ENCODE measurements around the gene AKNA. TPM values are rescaled to one million over a fixed set of nuclear protein-coding genes. Genes with fewer than 3 reads are reported as not detected.

The AKNA gene
- polyA plus RNA-seq, 3 donors = 3.3 to 147 (median 7.3) TPM

DNA sequence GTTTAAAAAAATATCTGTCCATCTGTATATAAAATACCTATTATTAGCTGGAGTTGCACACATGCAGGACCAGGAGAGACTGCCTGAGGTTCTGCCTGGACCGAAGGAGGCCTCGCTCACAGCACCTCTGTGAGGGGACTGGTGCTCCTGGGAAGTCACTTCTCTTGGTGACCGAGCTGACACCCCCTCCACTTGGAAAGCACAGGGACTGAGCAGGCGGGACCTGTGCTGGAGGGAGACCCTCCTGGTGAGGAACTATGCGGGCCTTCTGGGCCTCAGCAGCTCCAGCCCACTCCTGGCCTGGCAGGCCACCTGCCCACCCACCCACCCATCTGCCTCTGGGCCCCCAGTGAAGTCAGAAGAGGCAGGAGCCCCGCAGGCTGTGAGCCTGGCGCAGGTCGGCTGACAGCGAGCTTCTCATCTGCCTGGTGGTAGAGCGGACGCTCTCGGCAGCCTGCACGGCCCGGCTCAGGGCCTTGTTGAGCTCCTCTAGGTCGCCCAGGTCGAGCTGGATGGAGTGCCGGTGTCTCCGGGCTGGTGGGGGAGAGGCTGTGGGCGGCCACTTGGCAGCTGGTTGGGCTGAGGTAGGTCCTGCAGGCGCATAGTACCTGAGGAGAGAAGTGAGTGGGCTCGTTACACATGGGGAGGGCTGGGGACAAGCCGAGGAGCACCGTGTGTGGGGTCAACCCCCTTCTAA lies 50.9 kb downstream of the AKNA start:
- TF ChIP-seq, protein P1, sequence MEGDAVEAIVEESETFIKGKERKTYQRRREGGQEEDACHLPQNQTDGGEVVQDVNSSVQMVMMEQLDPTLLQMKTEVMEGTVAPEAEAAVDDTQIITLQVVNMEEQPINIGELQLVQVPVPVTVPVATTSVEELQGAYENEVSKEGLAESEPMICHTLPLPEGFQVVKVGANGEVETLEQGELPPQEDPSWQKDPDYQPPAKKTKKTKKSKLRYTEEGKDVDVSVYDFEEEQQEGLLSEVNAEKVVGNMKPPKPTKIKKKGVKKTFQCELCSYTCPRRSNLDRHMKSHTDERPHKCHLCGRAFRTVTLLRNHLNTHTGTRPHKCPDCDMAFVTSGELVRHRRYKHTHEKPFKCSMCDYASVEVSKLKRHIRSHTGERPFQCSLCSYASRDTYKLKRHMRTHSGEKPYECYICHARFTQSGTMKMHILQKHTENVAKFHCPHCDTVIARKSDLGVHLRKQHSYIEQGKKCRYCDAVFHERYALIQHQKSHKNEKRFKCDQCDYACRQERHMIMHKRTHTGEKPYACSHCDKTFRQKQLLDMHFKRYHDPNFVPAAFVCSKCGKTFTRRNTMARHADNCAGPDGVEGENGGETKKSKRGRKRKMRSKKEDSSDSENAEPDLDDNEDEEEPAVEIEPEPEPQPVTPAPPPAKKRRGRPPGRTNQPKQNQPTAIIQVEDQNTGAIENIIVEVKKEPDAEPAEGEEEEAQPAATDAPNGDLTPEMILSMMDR (IDR thresholded peaks at IDR 0.05) = no peak
- Mint-ChIP-seq H3K4me1 (peaks cover 23% of the 10 kb centered on the region), H3K4me3 (no peak overlapping the region), H3K27ac (peak overlapping the region in 4 of 7 donors; percentile 23 to 69 (median 43)), H3K9me3 (peaks cover 10 to 16% (median 13%) of the 10 kb centered on the region in 7 donors), H3K36me3 (peaks cover 71 to 77% of the 10 kb centered on the region in 2 donors), H3K27me3 (ENCODE audit: low read depth in 3 of 3) (peaks cover 0 to 2% (median 0%) of the 10 kb centered on the region in 3 donors)
- H3K9me3 ChIP-seq (replicated peaks in 1 of 2; ENCODE audit: control insufficient read depth in 1 of 2, insufficient read depth in 1 of 2, low read length in 2 of 2) = peaks cover 11 to 13% of the 10 kb centered on the region in 2 donors
- no peak overlapping the region for H3K27ac ChIP-seq (ENCODE audit: low read depth in 1 of 2, low read length in 2 of 2)
- H3K9ac ChIP-seq (ENCODE audit: insufficient read depth, low read length, poor library complexity, severe bottlenecking) = no peak overlapping the region
- no peaks in the 10 kb centered on the region for H3K27me3 ChIP-seq (ENCODE audit: control insufficient read depth in 2 of 2, insufficient read depth in 2 of 2, low read length in 2 of 2)
- peaks cover 14 to 19% of the 10 kb centered on the region in 2 donors for H3K4me1 ChIP-seq (ENCODE audit: control insufficient read depth in 1 of 2, insufficient read depth in 2 of 2, low read length in 2 of 2)
- 99% methylated on average over 11 of the region's 23 CpGs for WGBS (ENCODE audit: insufficient coverage)
- intact Hi-C loops (cut with micrococcal nuclease) = no loop called here
- H3K4me3 ChIP-seq (replicated peaks in 1 of 3; ENCODE audit: low read depth in 2 of 3, low read length in 3 of 3) = no peak overlapping the region
- H3K36me3 ChIP-seq (replicated peaks in 1 of 2; ENCODE audit: control insufficient read depth in 1 of 2, insufficient read depth in 2 of 2, low read length in 2 of 2) = peaks cover 76 to 77% of the 10 kb centered on the region in 2 donors
- peaks cover 5% of the 10 kb centered on the region for H3K79me2 ChIP-seq (ENCODE audit: insufficient read depth, low read length)
- H3K4me2 ChIP-seq (replicated peaks; ENCODE audit: extremely low read depth, low read length, poor library complexity, severe bottlenecking) = no peak overlapping the region
- no peak for DNase-seq
- peaks cover 79% of the 10 kb centered on the region for H4K20me1 ChIP-seq (ENCODE audit: insufficient read depth, low read length)
- H2AFZ ChIP-seq (ENCODE audit: insufficient read depth, low read depth, low read length, poor library complexity, severe bottlenecking) = no peak overlapping the region

DNA sequence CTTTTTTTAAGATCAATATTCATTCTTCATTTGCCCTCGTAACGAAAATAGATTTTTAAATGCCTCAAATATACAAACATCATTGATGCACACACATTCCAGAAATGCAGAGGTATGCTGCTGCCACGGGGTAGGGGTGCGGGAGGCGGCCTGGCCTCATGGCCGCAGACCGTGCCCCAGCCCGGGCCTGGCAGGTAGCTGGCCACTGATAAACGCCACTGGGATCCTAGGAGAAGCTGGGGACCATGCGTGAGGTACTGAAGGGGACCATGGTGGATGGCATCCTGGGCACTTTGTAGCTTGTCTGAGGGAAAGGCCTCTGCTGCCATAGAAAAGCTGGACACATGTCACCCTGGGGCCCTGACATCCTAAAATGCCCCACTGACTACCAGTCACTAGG lies 51.6 kb downstream of the AKNA start:
- H3K4me1 ChIP-seq (ENCODE audit: control insufficient read depth in 1 of 2, insufficient read depth in 2 of 2, low read length in 2 of 2) = peaks cover 11 to 13% of the 10 kb centered on the region in 2 donors
- no peak overlapping the region for H3K4me3 Mint-ChIP-seq
- no peak for DNase-seq
- no peak overlapping the region for H3K27ac ChIP-seq (ENCODE audit: low read depth in 1 of 2, low read length in 2 of 2)
- H3K4me2 ChIP-seq (replicated peaks; ENCODE audit: extremely low read depth, low read length, poor library complexity, severe bottlenecking) = no peak overlapping the region
- H3K36me3 Mint-ChIP-seq = peaks cover 64 to 70% of the 10 kb centered on the region in 2 donors
- H3K9ac ChIP-seq (ENCODE audit: insufficient read depth, low read length, poor library complexity, severe bottlenecking) = no peak overlapping the region
- peaks cover 69 to 70% of the 10 kb centered on the region in 2 donors for H3K36me3 ChIP-seq (replicated peaks in 1 of 2; ENCODE audit: control insufficient read depth in 1 of 2, insufficient read depth in 2 of 2, low read length in 2 of 2)
- peaks cover 16% of the 10 kb centered on the region for H3K4me1 Mint-ChIP-seq
- TF ChIP-seq, protein P1 (IDR thresholded peaks at IDR 0.05) = no peak
- peaks cover 72% of the 10 kb centered on the region for H4K20me1 ChIP-seq (ENCODE audit: insufficient read depth, low read length)
- intact Hi-C loops (cut with micrococcal nuclease) = no loop called here
- no peaks in the 10 kb centered on the region for H3K27me3 ChIP-seq (ENCODE audit: control insufficient read depth in 2 of 2, insufficient read depth in 2 of 2, low read length in 2 of 2)
- peaks cover 11 to 13% of the 10 kb centered on the region in 2 donors for H3K9me3 ChIP-seq (replicated peaks in 1 of 2; ENCODE audit: control insufficient read depth in 1 of 2, insufficient read depth in 1 of 2, low read length in 2 of 2)
- 86% methylated on average over 8 of the region's 10 CpGs for WGBS (ENCODE audit: insufficient coverage)
- H3K9me3 Mint-ChIP-seq = peaks cover 10 to 16% (median 13%) of the 10 kb centered on the region in 7 donors
- H3K27ac Mint-ChIP-seq = no peak overlapping the region
- no peak overlapping the region for H3K4me3 ChIP-seq (replicated peaks in 1 of 3; ENCODE audit: low read depth in 2 of 3, low read length in 3 of 3)
- peaks cover 5% of the 10 kb centered on the region for H3K79me2 ChIP-seq (ENCODE audit: insufficient read depth, low read length)
- peaks cover 0 to 2% (median 0%) of the 10 kb centered on the region in 3 donors for H3K27me3 Mint-ChIP-seq (ENCODE audit: low read depth in 3 of 3)
- H2AFZ ChIP-seq (ENCODE audit: insufficient read depth, low read depth, low read length, poor library complexity, severe bottlenecking) = no peak overlapping the region
